Transverse colon (tissue), 4 donors: ENCODE results near the gene CEP152.

Source experiments
- CTCF ChIP-seq, 5 experiments: fragments of 200-600 bp in 3 of 5; fragments of 450-650 bp in 2 of 5; sonication (generic) in 3 of 5; IDR thresholded peaks; 1 replicate in 2 of 5; 2 replicates in 3 of 5; pipeline ENCODE4 v1.5.1; 2016 to 2017; ENCODE audit warnings: antibody characterized with exemption in 5 of 5, inconsistent platforms in 3 of 5, mild to moderate bottlenecking in 2 of 5, moderate library complexity in 1 of 5
- POLR2AphosphoS5 ChIP-seq, 3 donors: sonication (generic); formaldehyde crosslinking; IDR thresholded peaks; one replicate each; pipeline ENCODE4 v1.6.1; 2016; ENCODE audit warnings: antibody characterized with exemption in 3 of 3

- TF ChIP-seq CTCF (IDR thresholded peaks at IDR 0.05) (peak; percentile 32 to 47 (median 36)), POLR2AphosphoS5 (IDR thresholded peaks at IDR 0.05) (no peak)
Observed at GRCh38 chr15:48800811-48801455, 9.9 kb downstream of the CEP152 start.
